Neural progenitor cell (in vitro differentiated cells): Measurements from ENCODE around the gene OR2AT4. TPM values are rescaled to one million over a fixed set of nuclear protein-coding genes. Genes with fewer than 3 reads are reported as not detected.

Experiments
- DNase-seq: peaks from one replicate; pipeline ENCODE4 v3.0.0-alpha.2; 2016; ENCODE audit warnings: low spot score
- H2AFZ ChIP-seq: fragments of 200-600 bp; sonication (generic); replicated peaks from 2 replicates; pipeline ENCODE4 v1.6.1; 2016; ENCODE audit warnings: antibody characterized with exemption
- H3F3A ChIP-seq: fragments of 200-600 bp; sonication (generic); 2 replicates; pipeline ENCODE4 v1.6.1; 2016; ENCODE audit warnings: antibody characterized with exemption, low read depth
- H3K27ac ChIP-seq: fragments of 200-600 bp; sonication (generic); 2 replicates; pipeline ENCODE4 v1.5.1; 2016; ENCODE audit warnings: mild to moderate bottlenecking
- H3K27me3 ChIP-seq: fragments of 200-600 bp; sonication (generic); 2 replicates; pipeline ENCODE4 v1.6.1; 2016; ENCODE audit warnings: mild to moderate bottlenecking, moderate library complexity
- H3K36me3 ChIP-seq: fragments of 200-600 bp; sonication (generic); 2 replicates; pipeline ENCODE4 v1.5.1; 2016
- H3K4me1 ChIP-seq: fragments of 200-600 bp; sonication (generic); 2 replicates; pipeline ENCODE4 v1.6.1; 2016; ENCODE audit warnings: mixed run types
- H3K4me2 ChIP-seq: fragments of 200-600 bp; sonication (generic); 2 replicates; pipeline ENCODE4 v1.6.1; 2016
- H3K4me3 ChIP-seq: fragments of 200-600 bp; sonication (generic); 2 replicates; pipeline ENCODE4 v1.5.1; 2016
- H3K79me2 ChIP-seq: fragments of 200-600 bp; sonication (generic); 2 replicates; pipeline ENCODE4 v1.6.1; 2016; ENCODE audit warnings: low read depth
- H3K9ac ChIP-seq: fragments of 200-600 bp; sonication (generic); 2 replicates; pipeline ENCODE4 v1.6.1; 2016
- H3K9me3 ChIP-seq: fragments of 200-600 bp; sonication (generic); 2 replicates; pipeline ENCODE4 v1.5.1; 2016; ENCODE audit warnings: low read depth
- H4K20me1 ChIP-seq: fragments of 200-600 bp; sonication (generic); 2 replicates; pipeline ENCODE4 v1.6.1; 2016; ENCODE audit warnings: low read depth
- H3K27ac Mint-ChIP-seq: 3 replicates; pipeline ENCODE4 v1.8.0; 2021; ENCODE audit warnings: mixed read lengths
- H3K27me3 Mint-ChIP-seq: 2 replicates; pipeline ENCODE4 v1.8.0; 2022; ENCODE audit warnings: low read depth, mild to moderate bottlenecking, inconsistent platforms, moderate library complexity, mixed read lengths; ENCODE audit not compliant: insufficient read depth
- H3K36me3 Mint-ChIP-seq: 3 replicates; pipeline ENCODE4 v1.8.0; 2021; ENCODE audit warnings: mixed read lengths
- H3K4me1 Mint-ChIP-seq: 3 replicates; pipeline ENCODE4 v1.8.0; 2021; ENCODE audit warnings: mixed read lengths
- H3K4me3 Mint-ChIP-seq: 3 replicates; pipeline ENCODE4 v1.8.0; 2021; ENCODE audit warnings: mild to moderate bottlenecking, moderate library complexity, mixed read lengths
- H3K9me3 Mint-ChIP-seq: 3 replicates; pipeline ENCODE4 v1.8.0; 2020; ENCODE audit warnings: mixed read lengths
- EZH2 ChIP-seq: fragments of 200-600 bp; sonication (generic); IDR thresholded peaks from 2 replicates; pipeline ENCODE4 v1.6.1; 2017; ENCODE audit warnings: antibody characterized with exemption, mild to moderate bottlenecking, moderate library complexity
- EZH2phosphoT487 ChIP-seq: fragments of 200-600 bp; sonication (generic); IDR thresholded peaks from 2 replicates; pipeline ENCODE4 v1.6.1; 2017; ENCODE audit warnings: antibody characterized with exemption
- total RNA-seq: library from RNA; depleted of rRNA; stranded (reverse); fragments of >200 nt; gene quantifications from 2 replicates; pipeline ENCODE4 v1.2.3, GENCODE V29; 2015; ENCODE audit warnings: low replicate concordance
- TF ChIP-seq, protein P1 (sequence below): fragments of 200-600 bp; sonication (generic); IDR thresholded peaks from 2 replicates; pipeline ENCODE4 v1.5.1; 2017; ENCODE audit warnings: antibody characterized with exemption, mild to moderate bottlenecking

OR2AT4 gene
- total RNA-seq, 1 donor from 2014 or later: 0.22 TPM

DNA sequence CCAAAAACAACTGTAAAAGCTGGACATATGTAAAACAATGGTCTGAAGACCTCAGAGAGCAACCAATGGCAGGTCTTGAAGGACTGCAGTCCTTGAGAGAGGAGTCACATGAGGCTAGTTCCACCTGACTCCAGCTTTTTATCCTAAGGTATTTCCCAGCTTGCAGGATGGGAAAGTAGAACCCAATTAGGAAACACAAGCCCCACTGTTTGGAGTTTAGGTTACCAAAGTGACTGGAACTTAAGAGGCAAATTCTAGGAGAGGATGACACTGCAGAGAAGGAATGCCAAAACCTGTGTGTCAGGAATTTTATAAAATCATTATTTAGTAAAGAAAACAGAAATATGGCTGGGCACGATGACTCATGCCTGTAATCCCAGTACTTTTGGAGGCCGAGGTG is 18.4 kb downstream of the OR2AT4 start:
- DNase-seq: no peak
- H3K9me3 Mint-ChIP-seq: no peaks in the 10 kb centered on the region
- H4K20me1 ChIP-seq: no peaks in the 10 kb centered on the region
- no peak overlapping the region for H3K4me3 ChIP-seq
- peaks cover 3% of the 10 kb centered on the region for H3K27me3 Mint-ChIP-seq
- no peak overlapping the region for H2AFZ ChIP-seq
- H3F3A ChIP-seq: no peaks in the 10 kb centered on the region
- H3K9me3 ChIP-seq: no peaks in the 10 kb centered on the region
- no peaks in the 10 kb centered on the region for H3K36me3 Mint-ChIP-seq
- no peak overlapping the region for H3K4me3 Mint-ChIP-seq
- no peak overlapping the region for H3K27ac ChIP-seq
- H3K27me3 ChIP-seq: no peaks in the 10 kb centered on the region
- no peak overlapping the region for H3K9ac ChIP-seq
- H3K4me1 ChIP-seq: no peaks in the 10 kb centered on the region
- no peaks in the 10 kb centered on the region for H3K4me1 Mint-ChIP-seq
- no peaks in the 10 kb centered on the region for H3K36me3 ChIP-seq
- H3K4me2 ChIP-seq: no peak overlapping the region
- no peak overlapping the region for H3K27ac Mint-ChIP-seq
- H3K79me2 ChIP-seq: no peaks in the 10 kb centered on the region
- TF ChIP-seq EZH2phosphoT487 (no peak), EZH2 (no peak)
- TF ChIP-seq, protein P1, sequence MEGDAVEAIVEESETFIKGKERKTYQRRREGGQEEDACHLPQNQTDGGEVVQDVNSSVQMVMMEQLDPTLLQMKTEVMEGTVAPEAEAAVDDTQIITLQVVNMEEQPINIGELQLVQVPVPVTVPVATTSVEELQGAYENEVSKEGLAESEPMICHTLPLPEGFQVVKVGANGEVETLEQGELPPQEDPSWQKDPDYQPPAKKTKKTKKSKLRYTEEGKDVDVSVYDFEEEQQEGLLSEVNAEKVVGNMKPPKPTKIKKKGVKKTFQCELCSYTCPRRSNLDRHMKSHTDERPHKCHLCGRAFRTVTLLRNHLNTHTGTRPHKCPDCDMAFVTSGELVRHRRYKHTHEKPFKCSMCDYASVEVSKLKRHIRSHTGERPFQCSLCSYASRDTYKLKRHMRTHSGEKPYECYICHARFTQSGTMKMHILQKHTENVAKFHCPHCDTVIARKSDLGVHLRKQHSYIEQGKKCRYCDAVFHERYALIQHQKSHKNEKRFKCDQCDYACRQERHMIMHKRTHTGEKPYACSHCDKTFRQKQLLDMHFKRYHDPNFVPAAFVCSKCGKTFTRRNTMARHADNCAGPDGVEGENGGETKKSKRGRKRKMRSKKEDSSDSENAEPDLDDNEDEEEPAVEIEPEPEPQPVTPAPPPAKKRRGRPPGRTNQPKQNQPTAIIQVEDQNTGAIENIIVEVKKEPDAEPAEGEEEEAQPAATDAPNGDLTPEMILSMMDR: no peak

DNA sequence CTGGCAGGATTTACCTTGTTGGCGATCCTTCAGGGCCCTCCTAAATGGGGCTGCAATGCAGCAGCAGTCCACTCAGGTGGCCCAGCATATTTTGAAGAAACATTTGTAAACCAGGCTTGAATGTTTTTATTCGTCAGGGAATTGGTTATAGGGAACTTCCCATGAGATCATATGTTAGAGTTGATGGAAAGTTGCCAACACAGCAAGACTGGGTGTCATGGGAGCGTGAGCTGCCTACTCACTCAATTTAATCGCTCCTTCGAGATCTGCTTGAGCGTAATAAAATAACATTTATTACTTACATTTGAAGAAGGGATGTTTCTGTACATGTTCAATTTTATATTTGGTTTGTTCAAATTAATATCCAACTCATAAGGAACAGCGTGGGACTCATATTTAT is 19.4 kb downstream of the OR2AT4 start:
- Histone ChIP-seq H3K9ac (no peak overlapping the region), H3K4me3 (no peak overlapping the region), H3K9me3 (no peaks in the 10 kb centered on the region), H3K79me2 (no peaks in the 10 kb centered on the region), H3F3A (no peaks in the 10 kb centered on the region), H3K4me2 (no peak overlapping the region), H3K27ac (no peak overlapping the region), H3K27me3 (no peaks in the 10 kb centered on the region), H2AFZ (no peak overlapping the region), H3K4me1 (no peaks in the 10 kb centered on the region), H4K20me1 (no peaks in the 10 kb centered on the region), H3K36me3 (no peaks in the 10 kb centered on the region)
- peaks cover 3% of the 10 kb centered on the region for H3K27me3 Mint-ChIP-seq
- H3K4me1 Mint-ChIP-seq: peaks cover 3% of the 10 kb centered on the region
- H3K27ac Mint-ChIP-seq: no peak overlapping the region
- H3K9me3 Mint-ChIP-seq: no peaks in the 10 kb centered on the region
- TF ChIP-seq, protein P1: no peak
- TF ChIP-seq EZH2phosphoT487 (no peak), EZH2 (no peak)
- no peak for DNase-seq
- no peak overlapping the region for H3K4me3 Mint-ChIP-seq
- H3K36me3 Mint-ChIP-seq: no peaks in the 10 kb centered on the region

- no peaks in the 10 kb centered on the region for H3K4me1 ChIP-seq
- no peaks in the 10 kb centered on the region for H4K20me1 ChIP-seq
- no peaks in the 10 kb centered on the region for H3F3A ChIP-seq
- no peak overlapping the region for H3K9ac ChIP-seq
- H3K4me3 ChIP-seq: no peak overlapping the region
- Mint-ChIP-seq H3K9me3 (no peaks in the 10 kb centered on the region), H3K27ac (no peak overlapping the region), H3K4me1 (peaks cover 3% of the 10 kb centered on the region), H3K36me3 (no peaks in the 10 kb centered on the region), H3K27me3 (peaks cover 3% of the 10 kb centered on the region), H3K4me3 (no peak overlapping the region)
- no peak for DNase-seq
- H3K9me3 ChIP-seq: no peaks in the 10 kb centered on the region
- TF ChIP-seq EZH2 (no peak), EZH2phosphoT487 (no peak)
- TF ChIP-seq, protein P1: no peak
- no peaks in the 10 kb centered on the region for H3K36me3 ChIP-seq
- H3K27me3 ChIP-seq: no peaks in the 10 kb centered on the region
- H2AFZ ChIP-seq: no peak overlapping the region
- H3K79me2 ChIP-seq: no peaks in the 10 kb centered on the region
- no peak overlapping the region for H3K4me2 ChIP-seq
- H3K27ac ChIP-seq: no peak overlapping the region
These were observed 20.0 kb downstream of the OR2AT4 start for GRCh38 chr11:75076671-75077070.
